K562 (cell line): Measurements from ENCODE around the gene PDZD8. TPM values are rescaled to one million over a fixed set of nuclear protein-coding genes. Genes with fewer than 3 reads are reported as not detected.

Experiments
- CHD1 ChIP-seq: fragments of 200-600 bp; sonication (generic); IDR thresholded peaks from one replicate; pipeline ENCODE4 v1.6.1; 2012; ENCODE audit warnings: mild to moderate bottlenecking, moderate library complexity, low read length, inconsistent platforms
- HNRNPL ChIP-seq: fragments of 200-400 bp; formaldehyde crosslinking; IDR thresholded peaks from 2 replicates; pipeline ENCODE4 v1.6.1; 2017; ENCODE audit warnings: low read depth, mild to moderate bottlenecking, low read length
- MTA1 ChIP-seq: fragments of 450-650 bp; IDR thresholded peaks from 2 replicates; pipeline ENCODE4 v1.6.1; 2017; ENCODE audit warnings: borderline replicate concordance
- PHF8 ChIP-seq: fragments of 200-600 bp; sonication (generic); IDR thresholded peaks from 2 replicates; pipeline ENCODE4 v1.6.1; 2012; ENCODE audit warnings: mixed run types, mild to moderate bottlenecking, inconsistent platforms, low read length, moderate library complexity, borderline replicate concordance
- SAFB ChIP-seq: fragments of 200-400 bp; formaldehyde crosslinking; IDR thresholded peaks from 2 replicates; pipeline ENCODE4 v1.6.1; 2017; ENCODE audit warnings: low read depth, low read length, borderline replicate concordance
- YY1 ChIP-seq, 3 experiments: IDR thresholded peaks; 2 replicates each; pipeline ENCODE4 v1.6.1; 2011; ENCODE audit warnings: low read length in 2 of 3, mild to moderate bottlenecking in 2 of 3, moderate library complexity in 2 of 3, borderline replicate concordance in 1 of 3, control low read depth in 1 of 3, low read depth in 1 of 3; ENCODE audit not compliant: insufficient read depth in 3 of 3, insufficient replicate concordance in 2 of 3, control insufficient read depth in 1 of 3, insufficient read length in 1 of 3; ENCODE audit errors: extremely low read depth in 1 of 3
- ZBTB7A ChIP-seq: IDR thresholded peaks from 2 replicates; pipeline ENCODE4 v1.6.1; 2011; ENCODE audit warnings: low read depth, mild to moderate bottlenecking, low read length, moderate library complexity, borderline replicate concordance; ENCODE audit not compliant: control insufficient read depth
- ZNF77 ChIP-seq: fragments of 250-450 bp; sonication (Bioruptor Pico); IDR thresholded peaks from 2 replicates; pipeline ENCODE4 v1.5.0; 2020
- polyA plus RNA-seq, 8 experiments: library from polyadenylated mRNA; depleted of rRNA in 4 of 8; stranded (reverse) in 5 of 8; unstranded in 3 of 8; fragments of >200 nt; fragmentation: Nextera tagmentation in 2 of 8; fragmentation: Illumina TruSeq in 1 of 8; extraction: Ambion mirVana in 2 of 8; extraction: Trizol in 1 of 8; gene quantifications; 2 replicates each; pipeline versions ENCODE4 v1.2.1 to v1.2.3, GENCODE V29; 2011 to 2014; ENCODE audit warnings: inconsistent platforms in 1 of 8, missing spikeins in 1 of 8
- total RNA-seq, 7 experiments: library from RNA; depleted of rRNA in 6 of 7; stranded (reverse); fragments of >200 nt in 6 of 7; fragmentation: Illumina TruSeq in 2 of 7; extraction: Trizol in 2 of 7; gene quantifications; 2 replicates each; pipeline versions ENCODE4 v1.2.1 to v1.2.3, GENCODE V29; 2011 to 2021; ENCODE audit warnings: low replicate concordance in 1 of 7

PDZD8 gene
- total and polyA plus RNA-seq, 9 of the 15 experiments (the other 6 are each of a cell fraction or from before 2014, with no cell fraction given): 5.5 to 53.4 (median 36.8) TPM

DNA sequence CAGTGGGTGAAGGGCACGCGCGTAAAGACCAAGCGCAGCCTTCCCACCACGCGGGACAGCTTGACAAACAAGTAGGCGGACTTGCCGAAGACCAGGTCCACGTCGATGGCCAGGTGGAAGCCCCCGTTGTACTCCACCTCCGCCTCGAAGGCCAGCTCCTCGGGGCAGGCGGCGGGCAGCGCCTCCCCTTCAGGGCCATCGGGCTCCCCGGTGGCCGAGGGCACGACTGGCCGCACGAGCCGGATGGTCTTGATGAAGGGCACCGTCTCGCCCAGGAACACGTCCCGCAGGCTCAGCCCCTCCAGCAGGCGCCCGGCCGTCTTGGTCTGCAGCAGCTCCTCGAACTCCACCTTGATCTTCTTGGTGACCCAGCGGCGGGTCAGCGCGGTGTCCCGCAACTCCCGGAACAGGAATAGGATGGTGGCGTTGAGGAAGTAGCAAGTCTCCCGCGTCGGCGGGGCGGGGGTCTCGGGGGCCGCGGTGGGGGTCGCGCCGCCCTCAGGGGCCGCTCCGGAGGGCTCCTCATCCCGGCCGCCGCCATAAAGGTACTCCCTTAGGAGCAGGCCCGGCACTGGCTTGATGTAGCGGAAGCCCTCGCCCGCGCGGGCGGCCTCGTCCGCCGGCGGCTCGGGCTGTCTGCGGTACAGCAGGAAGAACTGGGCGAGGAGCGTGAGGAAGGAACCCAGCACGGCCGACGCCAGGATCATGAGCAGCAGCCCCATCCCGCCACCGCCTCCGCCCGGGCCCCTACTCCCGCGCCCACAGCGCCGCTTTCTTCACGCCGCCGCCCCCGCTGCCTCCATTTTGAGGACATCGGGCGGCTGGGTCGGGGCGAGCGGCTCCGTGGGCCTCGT lies 507 bp downstream of the PDZD8 start (continued):
- TF ChIP-seq SAFB (0 out of 2 replicates have a peak, but pooled peaks have one; percentile 18), PHF8 (peak; percentile 73; the same call in 1 of the 2 replicates), HNRNPL (0 out of 2 replicates have a peak, but pooled peaks have one; percentile 4), MTA1 (no peak), YY1 (IDR thresholded peaks at IDR 0.05; ENCODE audit: borderline replicate concordance in 1 of 3, control insufficient read depth in 1 of 3, extremely low read depth in 1 of 3, insufficient read depth in 3 of 3, insufficient read length in 1 of 3, insufficient replicate concordance in 2 of 3, low read depth in 1 of 3, low read length in 2 of 3) (peak; percentile 20 to 71 (median 70)), ZNF77 (CRISPR knock-in tag) (no peak), CHD1 (peak; percentile 35), ZBTB7A (peak; percentile 66; the same call in 1 of the 2 replicates)
